CD14-positive monocyte (primary cell): ENCODE data around the gene DSCAML1. TPM values are rescaled to one million over a fixed set of nuclear protein-coding genes. Genes with fewer than 3 reads are reported as not detected.

Source experiments
- DNase-seq, 3 donors: peaks; one replicate each; pipeline ENCODE4 v3.0.0-alpha.2; 2011 to 2022
- H2AFZ ChIP-seq: 2 replicates; pipeline ENCODE4 v1.6.0; 2012; ENCODE audit warnings: mild to moderate bottlenecking, low read depth, low read length, inconsistent platforms; ENCODE audit not compliant: insufficient read depth, poor library complexity, severe bottlenecking
- H3K27ac ChIP-seq, 2 donors: 1 replicate in 1 of 2; 2 replicates in 1 of 2; pipeline ENCODE4 v1.5.1; 2012 to 2013; ENCODE audit warnings: low read length in 2 of 2, control low read depth in 1 of 2, inconsistent platforms in 1 of 2, low read depth in 1 of 2, mild to moderate bottlenecking in 1 of 2
- H3K27me3 ChIP-seq, 2 donors: one replicate each; pipeline versions ENCODE4 v1.6.0 to v1.6.1; 2011 to 2013; ENCODE audit warnings: low read length in 2 of 2; ENCODE audit not compliant: control insufficient read depth in 2 of 2, insufficient read depth in 2 of 2
- H3K36me3 ChIP-seq, 2 donors: replicated peaks in 1 of 2; 1 replicate in 1 of 2; 2 replicates in 1 of 2; pipeline versions ENCODE4 v1.5.1 to v1.6.1; 2012 to 2013; ENCODE audit warnings: low read length in 2 of 2, control low read depth in 1 of 2, inconsistent platforms in 1 of 2, mild to moderate bottlenecking in 1 of 2; ENCODE audit not compliant: insufficient read depth in 2 of 2, control insufficient read depth in 1 of 2
- H3K4me1 ChIP-seq, 2 donors: 1 replicate in 1 of 2; 2 replicates in 1 of 2; pipeline versions ENCODE4 v1.5.1 to v1.6.1; 2012 to 2013; ENCODE audit warnings: low read length in 2 of 2, control low read depth in 1 of 2, inconsistent platforms in 1 of 2, mild to moderate bottlenecking in 1 of 2, moderate library complexity in 1 of 2; ENCODE audit not compliant: insufficient read depth in 2 of 2, control insufficient read depth in 1 of 2
- H3K4me2 ChIP-seq: replicated peaks from 2 replicates; pipeline ENCODE3; 2012; ENCODE audit warnings: low read length, moderate library complexity, mild to moderate bottlenecking; ENCODE audit not compliant: poor library complexity, severe bottlenecking; ENCODE audit errors: extremely low read depth
- H3K4me3 ChIP-seq, 3 experiments: fragments of 200-600 bp in 1 of 3; sonication (generic) in 1 of 3; replicated peaks in 1 of 3; 1 replicate in 2 of 3; 2 replicates in 1 of 3; pipeline ENCODE4 v1.5.1; 2011 to 2013; ENCODE audit warnings: low read length in 3 of 3, mild to moderate bottlenecking in 3 of 3, control low read depth in 2 of 3, low read depth in 2 of 3, inconsistent platforms in 1 of 3, moderate library complexity in 1 of 3
- H3K79me2 ChIP-seq: 2 replicates; pipeline ENCODE4 v1.6.0; 2012; ENCODE audit warnings: mild to moderate bottlenecking, control low read depth, inconsistent platforms, low read length, moderate library complexity; ENCODE audit not compliant: insufficient read depth
- H3K9ac ChIP-seq: 2 replicates; pipeline ENCODE4 v1.6.0; 2017; ENCODE audit warnings: low read length, mild to moderate bottlenecking; ENCODE audit not compliant: insufficient read depth, poor library complexity, severe bottlenecking
- H3K9me3 ChIP-seq, 2 donors: replicated peaks in 1 of 2; 1 replicate in 1 of 2; 2 replicates in 1 of 2; pipeline versions ENCODE4 v1.5.1 to v1.6.1; 2012 to 2013; ENCODE audit warnings: low read length in 2 of 2, control low read depth in 1 of 2; ENCODE audit not compliant: control insufficient read depth in 1 of 2, insufficient read depth in 1 of 2
- H4K20me1 ChIP-seq: 2 replicates; pipeline ENCODE4 v1.6.0; 2012; ENCODE audit warnings: mild to moderate bottlenecking, low read length, control low read depth, moderate library complexity; ENCODE audit not compliant: insufficient read depth
- H3K27ac Mint-ChIP-seq, 7 donors: one replicate each; pipeline ENCODE4 v1.8.0; 2020; ENCODE audit warnings: mild to moderate bottlenecking in 7 of 7, mixed read lengths in 7 of 7, moderate library complexity in 6 of 7, inconsistent platforms in 2 of 7
- H3K27me3 Mint-ChIP-seq, 3 donors: one replicate each; pipeline ENCODE4 v1.8.0; 2021 to 2022; ENCODE audit warnings: low read depth in 3 of 3, mild to moderate bottlenecking in 3 of 3, mixed read lengths in 3 of 3, moderate library complexity in 3 of 3, inconsistent platforms in 1 of 3
- H3K36me3 Mint-ChIP-seq, 2 donors: one replicate each; pipeline ENCODE4 v1.8.0; 2020; ENCODE audit warnings: mixed read lengths in 2 of 2, inconsistent platforms in 1 of 2, mild to moderate bottlenecking in 1 of 2
- H3K4me1 Mint-ChIP-seq: one replicate; pipeline ENCODE4 v1.8.0; 2020; ENCODE audit warnings: mild to moderate bottlenecking, mixed read lengths
- H3K4me3 Mint-ChIP-seq, 2 donors: one replicate each; pipeline ENCODE4 v1.8.0; 2020; ENCODE audit warnings: mild to moderate bottlenecking in 2 of 2, mixed read lengths in 2 of 2, moderate library complexity in 1 of 2
- H3K9me3 Mint-ChIP-seq, 7 donors: one replicate each; pipeline ENCODE4 v1.8.0; 2020 to 2022; ENCODE audit warnings: mixed read lengths in 7 of 7, mild to moderate bottlenecking in 6 of 7, moderate library complexity in 6 of 7, inconsistent platforms in 2 of 7
- WGBS: methylation state at CpG from one replicate; pipeline ENCODE4 v1.1.5; 2013; ENCODE audit warnings: missing lambda C conversion rate; ENCODE audit not compliant: insufficient coverage; 5-methylcytosine and 5-hydroxymethylcytosine counted together
- intact Hi-C, 2 donors: fragments of 100-400 bp; cut with micrococcal nuclease; formaldehyde crosslinking; loops; one replicate each; pipeline versions ENCODE4 v1.15.0 to v1.15.1; 2023
- polyA plus RNA-seq, 3 donors: library from polyadenylated mRNA; depleted of rRNA in 1 of 3; unstranded in 2 of 3; stranded (reverse) in 1 of 3; fragments of 300-500 nt in 2 of 3; fragments of >200 nt in 1 of 3; fragmentation: Illumina TruSeq in 2 of 3; gene quantifications; 1 replicate in 2 of 3; 2 replicates in 1 of 3; pipeline ENCODE4 v1.2.3, GENCODE V29; 2012 to 2021
- TF ChIP-seq, protein P1 (sequence below): fragments of 200-600 bp; IDR thresholded peaks from one replicate; pipeline ENCODE4 v1.8.0; 2022; ENCODE audit warnings: antibody characterized with exemption, mild to moderate bottlenecking

Gene DSCAML1
- polyA plus RNA-seq, 3 donors: not detected

DNA sequence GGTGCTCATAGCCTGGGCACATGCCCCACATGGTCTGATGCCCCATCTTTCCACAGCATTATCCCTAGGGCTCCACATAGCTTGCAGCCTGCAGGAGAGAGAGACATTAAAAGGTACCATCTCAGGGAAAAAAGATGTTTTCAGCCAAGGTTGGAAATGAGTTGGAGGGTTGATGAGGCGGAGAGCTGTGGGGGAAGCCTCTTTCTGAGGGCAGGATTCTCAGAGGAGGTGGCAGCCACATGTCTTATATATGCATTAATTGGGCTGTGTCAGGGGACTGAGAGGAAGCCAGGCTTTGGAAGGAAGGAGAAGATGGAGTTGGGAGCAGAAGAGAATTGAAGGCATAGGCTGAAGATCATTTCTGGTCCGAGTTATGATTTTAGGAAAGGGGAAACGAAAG is 411.5 kb downstream of the DSCAML1 start:
- Mint-ChIP-seq H3K4me3 (no peak overlapping the region), H3K36me3 (peaks cover 81 to 92% of the 10 kb centered on the region in 2 donors), H3K9me3 (no peaks in the 10 kb centered on the region), H3K27me3 (no peaks in the 10 kb centered on the region), H3K27ac (no peak overlapping the region), H3K4me1 (no peaks in the 10 kb centered on the region)
- no peak overlapping the region for H2AFZ ChIP-seq
- no peaks in the 10 kb centered on the region for H3K79me2 ChIP-seq
- intact Hi-C loops: no loop called here
- H3K9ac ChIP-seq: no peak overlapping the region
- peaks cover 60 to 93% of the 10 kb centered on the region in 2 donors for H3K36me3 ChIP-seq
- WGBS: 100% methylated on average over 1 of the region's 3 CpGs
- H3K4me3 ChIP-seq: no peak overlapping the region
- no peaks in the 10 kb centered on the region for H3K27me3 ChIP-seq
- TF ChIP-seq, protein P1, sequence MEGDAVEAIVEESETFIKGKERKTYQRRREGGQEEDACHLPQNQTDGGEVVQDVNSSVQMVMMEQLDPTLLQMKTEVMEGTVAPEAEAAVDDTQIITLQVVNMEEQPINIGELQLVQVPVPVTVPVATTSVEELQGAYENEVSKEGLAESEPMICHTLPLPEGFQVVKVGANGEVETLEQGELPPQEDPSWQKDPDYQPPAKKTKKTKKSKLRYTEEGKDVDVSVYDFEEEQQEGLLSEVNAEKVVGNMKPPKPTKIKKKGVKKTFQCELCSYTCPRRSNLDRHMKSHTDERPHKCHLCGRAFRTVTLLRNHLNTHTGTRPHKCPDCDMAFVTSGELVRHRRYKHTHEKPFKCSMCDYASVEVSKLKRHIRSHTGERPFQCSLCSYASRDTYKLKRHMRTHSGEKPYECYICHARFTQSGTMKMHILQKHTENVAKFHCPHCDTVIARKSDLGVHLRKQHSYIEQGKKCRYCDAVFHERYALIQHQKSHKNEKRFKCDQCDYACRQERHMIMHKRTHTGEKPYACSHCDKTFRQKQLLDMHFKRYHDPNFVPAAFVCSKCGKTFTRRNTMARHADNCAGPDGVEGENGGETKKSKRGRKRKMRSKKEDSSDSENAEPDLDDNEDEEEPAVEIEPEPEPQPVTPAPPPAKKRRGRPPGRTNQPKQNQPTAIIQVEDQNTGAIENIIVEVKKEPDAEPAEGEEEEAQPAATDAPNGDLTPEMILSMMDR: no peak
- H4K20me1 ChIP-seq: no peaks in the 10 kb centered on the region
- no peak for DNase-seq
- no peaks in the 10 kb centered on the region for H3K9me3 ChIP-seq
- H3K4me2 ChIP-seq: no peak overlapping the region
- H3K27ac ChIP-seq: no peak overlapping the region
- no peaks in the 10 kb centered on the region for H3K4me1 ChIP-seq

DNA sequence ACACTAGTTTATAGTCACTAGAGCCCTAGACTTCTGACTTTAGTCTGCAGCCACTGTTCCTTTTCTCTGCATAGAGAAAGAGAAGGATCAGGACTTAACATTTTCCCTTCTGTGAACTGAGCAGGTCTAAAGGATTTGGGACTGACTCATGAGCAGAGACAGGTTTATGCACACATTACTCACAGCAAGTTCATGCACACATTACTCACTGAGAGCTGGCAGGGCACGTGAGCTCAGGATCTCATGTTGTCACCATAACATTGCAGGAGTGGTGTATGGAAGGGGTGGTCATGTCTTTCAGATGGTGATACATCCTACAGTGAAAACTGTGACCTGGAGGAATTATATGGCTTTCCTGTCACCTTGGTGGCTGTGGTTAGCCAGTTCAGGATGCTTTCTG is 413.0 kb downstream of the DSCAML1 start:
- no peaks in the 10 kb centered on the region for H3K9me3 Mint-ChIP-seq
- Histone ChIP-seq H3K79me2 (no peaks in the 10 kb centered on the region), H2AFZ (no peak overlapping the region), H4K20me1 (no peaks in the 10 kb centered on the region), H3K4me3 (no peak overlapping the region), H3K27ac (no peak overlapping the region), H3K4me2 (no peak overlapping the region), H3K9me3 (no peaks in the 10 kb centered on the region), H3K9ac (no peak overlapping the region), H3K36me3 (peaks cover 65 to 97% of the 10 kb centered on the region in 2 donors), H3K4me1 (no peaks in the 10 kb centered on the region), H3K27me3 (no peaks in the 10 kb centered on the region)
- no peaks in the 10 kb centered on the region for H3K27me3 Mint-ChIP-seq
- intact Hi-C loops: no loop called here
- DNase-seq: no peak
- 100% methylated on average over 1 of the region's 1 CpG for WGBS
- H3K4me1 Mint-ChIP-seq: no peaks in the 10 kb centered on the region
- no peak overlapping the region for H3K4me3 Mint-ChIP-seq
- peaks cover 84 to 92% of the 10 kb centered on the region in 2 donors for H3K36me3 Mint-ChIP-seq
- H3K27ac Mint-ChIP-seq: no peak overlapping the region
- TF ChIP-seq, protein P1: no peak
